ENCODE measurements around the gene NDUFA12.

DNA sequence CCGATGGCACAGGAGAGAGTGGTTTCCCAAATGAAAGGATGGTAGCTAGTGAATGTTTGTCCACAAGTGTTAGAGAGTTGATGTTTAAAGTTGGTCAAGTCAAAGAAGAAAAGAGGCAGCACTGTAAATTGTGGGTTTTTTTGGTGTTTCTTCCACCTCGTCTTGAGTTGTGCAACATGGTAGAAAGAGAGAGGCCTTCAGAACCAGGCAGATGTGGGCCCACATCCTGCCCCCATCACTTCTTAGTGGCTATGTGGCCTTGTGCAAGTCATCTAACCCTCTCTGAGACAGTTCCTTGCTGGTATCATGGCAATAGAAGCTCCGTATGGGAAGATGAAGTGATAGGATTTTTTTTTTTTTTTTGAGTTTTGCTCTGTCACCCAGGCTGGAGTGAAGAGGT, 60.8 kb downstream of the NDUFA12 start:
- TF ChIP-seq EP300 (IDR thresholded peaks at IDR 0.05) (no peak), POLR2AphosphoS5 (IDR thresholded peaks at IDR 0.05) (no peak), POLR2A (IDR thresholded peaks at IDR 0.05) (no peak)
- TF ChIP-seq, protein P1, sequence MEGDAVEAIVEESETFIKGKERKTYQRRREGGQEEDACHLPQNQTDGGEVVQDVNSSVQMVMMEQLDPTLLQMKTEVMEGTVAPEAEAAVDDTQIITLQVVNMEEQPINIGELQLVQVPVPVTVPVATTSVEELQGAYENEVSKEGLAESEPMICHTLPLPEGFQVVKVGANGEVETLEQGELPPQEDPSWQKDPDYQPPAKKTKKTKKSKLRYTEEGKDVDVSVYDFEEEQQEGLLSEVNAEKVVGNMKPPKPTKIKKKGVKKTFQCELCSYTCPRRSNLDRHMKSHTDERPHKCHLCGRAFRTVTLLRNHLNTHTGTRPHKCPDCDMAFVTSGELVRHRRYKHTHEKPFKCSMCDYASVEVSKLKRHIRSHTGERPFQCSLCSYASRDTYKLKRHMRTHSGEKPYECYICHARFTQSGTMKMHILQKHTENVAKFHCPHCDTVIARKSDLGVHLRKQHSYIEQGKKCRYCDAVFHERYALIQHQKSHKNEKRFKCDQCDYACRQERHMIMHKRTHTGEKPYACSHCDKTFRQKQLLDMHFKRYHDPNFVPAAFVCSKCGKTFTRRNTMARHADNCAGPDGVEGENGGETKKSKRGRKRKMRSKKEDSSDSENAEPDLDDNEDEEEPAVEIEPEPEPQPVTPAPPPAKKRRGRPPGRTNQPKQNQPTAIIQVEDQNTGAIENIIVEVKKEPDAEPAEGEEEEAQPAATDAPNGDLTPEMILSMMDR (IDR thresholded peaks at IDR 0.05) = no peak
